Measurements from ENCODE around the gene KIAA1586.
"Not testable (repeated sequence)": the region's sequence is repeated elsewhere in the genome, so short reads cannot be mapped to it uniquely, and the experiment has no call there.

Gene KIAA1586

GRCh38 chr6:57047257-57047585, 728 bp downstream of the KIAA1586 start:
- not testable (repeated sequence) for DNase-seq

GRCh38 chr6:57047859-57048258, 1.4 kb downstream of the KIAA1586 start:
- not testable (repeated sequence) for DNase-seq

GRCh38 chr6:57048577-57048976, 2.1 kb downstream of the KIAA1586 start:
- DNase-seq: no peak

DNA sequence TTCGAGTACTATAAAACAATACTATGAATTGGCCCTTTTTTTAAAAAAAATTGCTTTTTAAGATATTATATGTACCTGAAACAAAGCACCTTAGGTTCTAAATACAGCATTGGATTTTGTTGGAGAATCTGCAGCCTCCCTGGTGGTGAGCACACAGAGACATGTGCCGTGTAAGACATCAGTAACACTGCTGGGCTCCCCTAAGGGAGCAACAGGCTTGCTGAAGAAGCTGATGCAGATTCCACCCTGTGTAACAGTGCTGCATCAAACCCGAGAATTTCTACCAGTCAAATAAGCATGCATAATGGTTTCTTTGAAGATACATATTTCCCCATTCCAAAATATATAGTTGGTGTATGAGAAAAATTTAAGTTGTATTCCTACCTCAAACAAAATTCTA, 17.4 kb downstream of the KIAA1586 start:
- DNase-seq: no peak

- no peak for DNase-seq
Measured at GRCh38 chr6:57064809-57065208, 18.3 kb downstream of the KIAA1586 start.

DNA sequence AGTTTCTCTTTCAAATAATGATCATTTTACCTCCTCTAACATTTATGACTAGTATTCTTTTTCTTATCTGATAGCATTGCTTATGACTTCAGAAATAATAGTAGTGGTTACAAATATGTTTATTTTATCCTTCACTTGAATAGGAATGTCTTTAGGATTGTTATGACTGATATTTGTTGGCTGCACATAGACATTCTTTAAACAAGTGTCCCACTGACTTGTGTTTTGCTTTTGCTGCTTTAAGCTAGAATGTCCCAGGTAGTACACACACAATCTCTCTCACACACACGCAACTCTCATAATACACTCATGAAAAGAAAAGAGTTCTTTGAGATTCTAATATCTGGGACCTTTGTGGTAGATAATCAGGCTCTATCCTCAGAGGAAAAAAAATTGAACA, 21.6 kb downstream of the KIAA1586 start:
- no peak for DNase-seq

DNA sequence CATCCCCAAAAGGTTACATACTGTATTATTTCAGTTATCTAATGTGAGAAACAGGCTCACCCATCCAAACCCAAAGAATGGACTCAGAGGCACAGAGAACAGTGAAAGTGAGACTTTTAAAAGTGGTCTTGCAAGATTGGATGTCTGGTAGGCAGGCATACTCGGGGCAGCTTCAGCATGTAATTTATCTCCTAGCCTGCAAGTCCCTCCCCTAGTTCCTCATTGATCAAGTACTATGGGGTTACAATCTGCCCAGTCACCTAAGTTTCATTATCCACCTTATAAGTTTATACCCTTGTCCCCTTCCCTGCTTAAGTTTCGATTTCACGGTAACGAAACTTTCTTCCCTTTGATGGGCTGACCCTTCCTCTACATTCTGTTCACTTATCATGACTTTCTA, 22.7 kb downstream of the KIAA1586 start:
- DNase-seq: no peak

GRCh38 chr6:57069920-57070331, 23.4 kb downstream of the KIAA1586 start:
- DNase-seq: no peak

DNA sequence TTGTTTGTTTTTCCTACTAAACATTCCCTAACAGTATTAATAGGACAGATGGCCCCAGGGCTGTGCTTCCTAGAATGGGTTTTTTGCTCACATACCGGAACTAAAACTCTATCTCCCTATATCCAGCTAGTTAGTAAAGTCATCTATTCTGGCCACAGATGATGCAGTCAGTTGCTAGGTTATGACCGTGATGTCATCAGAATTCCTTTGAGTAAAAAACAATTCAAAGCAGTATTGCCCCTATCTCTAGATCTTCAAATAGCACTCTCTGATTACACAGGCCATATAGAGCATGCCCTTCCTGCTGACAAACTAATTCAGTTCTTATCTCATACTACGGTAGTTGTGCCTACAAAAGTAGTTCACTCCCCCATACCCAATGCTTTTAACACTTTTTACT, 25.6 kb downstream of the KIAA1586 start:
- no peak for DNase-seq

- DNase-seq: no peak
Measured at GRCh38 chr6:57074383-57074782, 27.9 kb downstream of the KIAA1586 start.

DNA sequence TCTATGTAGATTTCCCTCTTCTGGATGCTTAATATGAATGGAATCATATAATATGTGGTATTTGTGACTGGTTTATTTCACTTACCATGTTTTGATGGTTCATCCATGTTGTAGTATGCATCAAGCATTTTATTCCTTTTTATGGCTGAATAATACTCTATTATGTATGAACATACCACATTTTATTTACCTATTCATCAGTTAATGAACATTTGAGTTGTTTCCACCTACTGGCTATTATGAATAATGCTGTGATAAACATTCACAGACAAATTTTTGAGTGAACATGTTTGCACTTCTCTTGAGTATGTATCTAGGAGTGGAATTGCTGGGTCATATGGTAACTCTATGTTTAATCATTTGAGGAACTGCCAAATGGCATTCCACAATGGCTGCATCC, 28.6 kb downstream of the KIAA1586 start:
- no peak for DNase-seq

- no peak for DNase-seq
Measured at GRCh38 chr6:57078531-57079207, 32.2 kb downstream of the KIAA1586 start.

- DNase-seq: no peak
Measured at GRCh38 chr6:57085471-57085870, 39.0 kb downstream of the KIAA1586 start.

GRCh38 chr6:57086843-57087242, 40.4 kb downstream of the KIAA1586 start:
- no peak for DNase-seq

DNA sequence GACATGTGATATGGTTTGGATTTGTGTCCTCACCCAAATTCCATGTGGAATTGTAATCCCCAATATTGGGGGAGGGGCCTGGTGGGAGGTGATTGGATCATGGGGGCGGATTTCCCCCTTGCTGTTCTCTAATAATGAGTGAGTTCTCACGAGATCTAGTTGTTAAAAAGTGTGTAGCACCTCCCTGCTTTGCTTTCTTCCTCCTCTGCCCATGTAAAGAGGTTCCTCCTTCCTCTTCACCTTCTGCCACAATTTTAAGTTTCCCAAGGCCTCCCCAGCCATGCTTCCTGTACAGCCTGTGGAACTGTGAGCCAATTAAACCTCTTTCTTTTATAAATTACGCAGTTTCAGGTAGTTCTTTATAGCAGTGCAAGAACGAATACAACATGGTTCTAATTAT, 41.4 kb downstream of the KIAA1586 start:
- DNase-seq: no peak

- DNase-seq: no peak
Measured at GRCh38 chr6:57089265-57089664, 42.8 kb downstream of the KIAA1586 start.

GRCh38 chr6:57089687-57090457, 43.4 kb downstream of the KIAA1586 start, which contains the start of gene ZNF451:
ZNF451 (plus strand) TSS chr6:57090188; CDS start chr6:57090254, 66 bp downstream.
- peak; percentile 78 for DNase-seq

DNA sequence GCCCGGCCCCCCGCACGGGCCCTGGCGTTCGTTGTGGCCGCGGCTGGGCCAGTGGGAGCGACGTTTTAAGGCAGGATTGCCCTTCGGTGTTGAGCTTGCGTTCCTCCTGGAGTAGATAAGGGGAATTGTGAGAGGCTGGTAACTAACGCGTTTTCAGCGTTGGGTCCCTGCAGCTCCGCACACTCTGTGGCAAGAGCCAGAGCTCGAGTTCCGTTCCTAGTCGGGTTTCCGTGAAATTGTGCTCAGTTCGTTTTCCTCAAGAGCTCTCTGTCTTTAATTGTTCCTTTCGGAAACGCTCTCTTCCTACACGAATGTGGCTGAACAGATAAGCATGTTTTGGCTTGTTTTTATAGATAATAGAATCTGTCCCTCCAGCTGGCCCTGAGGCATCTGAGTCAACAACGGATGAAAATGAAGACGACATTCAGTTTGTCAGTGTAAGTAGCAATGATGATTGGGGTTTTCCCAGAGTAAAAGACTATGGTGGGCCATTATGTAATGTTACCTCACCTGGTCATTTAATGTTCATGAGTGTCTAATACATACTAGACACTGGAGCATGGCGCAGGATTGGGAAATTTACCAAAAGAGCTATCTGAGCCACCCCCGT, 44.1 kb downstream of the KIAA1586 start:
- DNase-seq: not testable (repeated sequence)

DNA sequence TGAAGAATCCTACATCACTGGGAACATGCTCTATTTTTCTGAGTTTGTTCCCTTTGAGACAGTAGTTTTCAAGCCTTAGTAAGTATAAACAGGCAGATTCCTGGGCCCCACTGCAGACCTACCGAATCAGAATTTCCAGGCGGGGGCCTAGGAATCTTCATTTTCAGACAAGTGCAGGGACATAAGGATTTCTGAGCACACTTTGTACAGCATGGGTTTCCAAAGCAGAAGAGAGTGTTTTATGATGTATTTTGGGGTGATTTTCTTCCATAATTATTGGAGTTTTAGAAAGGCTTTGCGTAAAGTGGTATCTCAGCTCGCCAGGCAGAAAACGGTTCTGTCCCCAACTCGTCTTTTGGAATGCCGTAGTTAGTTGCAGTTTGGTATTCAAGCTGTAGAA, 44.9 kb downstream of the KIAA1586 start:
- not testable (repeated sequence) for DNase-seq

GRCh38 chr6:57094689-57095088, 48.2 kb downstream of the KIAA1586 start:
- DNase-seq: no peak

DNA sequence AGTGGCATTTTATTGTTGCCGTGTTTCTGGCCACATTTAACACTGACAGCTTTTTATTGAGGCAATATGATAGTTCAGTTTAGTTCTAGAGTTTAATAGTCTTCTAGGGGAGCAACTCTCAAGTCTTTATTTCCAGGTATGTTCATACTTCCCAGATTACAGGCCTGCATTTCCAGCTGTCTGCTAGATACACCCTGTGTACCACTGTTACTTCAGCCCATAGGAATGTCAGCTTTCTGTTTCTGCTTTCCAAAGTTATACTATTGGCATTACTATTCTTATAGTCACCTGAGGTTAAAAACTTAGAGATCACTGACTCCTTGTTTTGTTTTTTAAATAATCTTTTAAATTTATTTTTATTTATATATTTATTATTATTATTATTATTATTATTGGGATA, 51.1 kb downstream of the KIAA1586 start:
- DNase-seq: no peak

GRCh38 chr6:57102976-57103375, 56.5 kb downstream of the KIAA1586 start:
- DNase-seq: no peak

DNA sequence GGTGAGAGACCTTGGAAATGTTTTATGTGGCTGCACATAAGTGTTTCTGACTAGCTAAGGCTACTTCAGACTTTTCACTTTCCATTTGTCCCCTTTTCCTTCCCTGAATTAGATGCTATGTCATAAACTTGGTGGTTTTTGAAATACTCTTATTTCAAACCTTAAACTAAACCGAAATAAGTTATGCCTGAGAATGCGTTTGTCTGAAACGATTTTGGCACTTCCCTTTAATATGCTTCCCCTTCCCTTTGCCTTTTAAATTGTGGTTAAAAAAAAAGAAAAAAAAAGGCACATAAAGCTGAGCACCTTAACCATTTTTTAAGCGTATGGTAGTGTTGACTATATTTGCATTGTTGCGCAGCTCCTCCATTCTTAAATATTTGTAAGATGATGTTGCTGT, 57.8 kb downstream of the KIAA1586 start:
- no peak for DNase-seq
